GM18858 (cell line): ENCODE measurements around the gene RALGAPA2.
A peak's percentile ranks its signal among the peaks of the same experiment; 100 is the strongest.

Experiments
- ATAC-seq: cut with Tn5 transposase; IDR thresholded peaks from one replicate; pipeline ENCODE4 v1.9.1; 2021; ENCODE audit not compliant: unreplicated experiment

Gene RALGAPA2

DNA sequence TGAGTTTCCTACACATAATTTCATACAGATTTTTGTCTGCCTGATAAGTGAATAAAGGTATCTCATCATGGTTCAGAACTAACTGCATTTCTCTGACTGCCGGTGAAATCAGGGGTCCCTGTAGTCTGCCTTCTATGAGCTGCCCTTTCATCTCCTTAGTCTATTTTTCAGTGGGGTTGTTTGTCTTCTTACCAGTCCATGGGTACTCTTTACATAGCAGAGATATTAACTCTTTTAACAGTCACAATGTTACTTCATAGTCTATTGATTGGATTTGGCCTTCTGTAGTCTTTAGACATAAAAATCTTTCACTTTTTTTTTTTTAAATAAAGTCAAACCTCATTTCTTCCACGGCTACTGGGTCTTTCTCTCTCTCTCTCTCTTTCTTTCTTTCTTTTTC, 79.8 kb downstream of the RALGAPA2 start:
- no peak for ATAC-seq

DNA sequence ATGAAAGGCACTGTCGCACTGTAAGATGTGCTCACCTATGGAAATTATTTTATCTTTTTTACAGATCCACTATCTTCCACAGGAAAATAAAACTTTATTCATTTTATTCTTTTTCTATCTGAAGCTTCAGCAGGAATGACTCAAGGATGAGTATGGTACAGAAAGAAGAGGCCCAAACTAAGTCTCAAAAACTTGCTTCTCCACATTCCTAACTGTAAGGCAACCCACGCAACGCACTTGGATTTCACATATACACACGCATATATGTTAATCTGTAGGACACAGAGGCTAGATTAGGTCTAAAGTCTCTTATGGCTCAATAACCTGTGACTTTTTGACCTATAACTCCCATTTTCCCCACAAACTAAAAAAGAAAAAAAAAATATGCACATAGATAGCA, 81.9 kb downstream of the RALGAPA2 start:
- no peak for ATAC-seq

DNA sequence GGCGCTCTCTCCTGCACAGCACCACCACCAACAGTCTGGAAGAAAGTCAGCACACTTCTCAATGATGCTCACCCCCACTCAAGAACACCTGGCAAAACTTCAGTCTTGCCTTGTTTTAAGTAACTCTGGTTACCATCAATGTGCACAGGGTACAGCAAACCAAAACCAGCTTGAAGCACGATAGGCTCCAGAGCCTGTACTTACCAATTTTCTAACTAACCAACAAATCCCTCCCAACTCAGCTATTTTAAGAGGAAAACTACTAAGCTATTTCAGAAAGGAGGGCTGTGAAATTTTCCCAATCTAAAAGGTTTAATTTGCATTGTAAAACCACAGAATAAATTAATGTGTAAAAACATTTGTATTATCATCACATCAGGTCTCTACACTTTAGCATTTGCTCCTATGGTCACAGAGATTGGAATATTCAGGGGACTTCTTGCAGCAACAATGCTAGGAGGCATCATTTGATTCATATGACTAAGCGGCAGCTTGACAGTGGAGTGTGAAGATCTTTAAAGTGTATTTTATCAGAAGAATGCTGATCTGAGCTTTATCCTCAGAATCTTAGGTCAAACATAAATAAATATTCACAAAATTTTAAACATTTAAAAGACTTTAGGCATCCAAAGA, 82.8 kb downstream of the RALGAPA2 start:
- no peak for ATAC-seq

DNA sequence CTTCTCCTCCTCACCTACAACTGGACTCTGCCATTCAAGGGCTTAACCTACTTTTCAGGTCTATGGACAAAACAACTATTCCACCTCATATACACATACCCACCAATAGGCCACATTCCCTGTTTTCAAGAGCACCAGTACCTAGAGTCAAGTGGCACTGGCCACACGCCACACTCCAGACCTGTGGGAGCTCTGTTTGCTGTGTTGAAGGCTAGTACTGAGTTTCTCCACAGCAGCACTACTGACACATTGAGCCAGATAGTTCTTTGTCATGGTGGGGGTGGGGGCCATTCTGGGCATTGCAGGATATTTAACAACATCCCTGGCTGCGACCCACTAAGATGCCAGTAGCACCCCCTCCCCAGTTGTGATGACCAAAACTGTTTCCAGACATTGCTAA, 84.1 kb downstream of the RALGAPA2 start:
- ATAC-seq: no peak

- ATAC-seq: no peak
Observed at GRCh38 chr20:20627471-20627870, 85.0 kb downstream of the RALGAPA2 start.

- ATAC-seq: no peak
Observed at GRCh38 chr20:20624914-20625313, 87.5 kb downstream of the RALGAPA2 start.

GRCh38 chr20:20621195-20621594, 91.2 kb downstream of the RALGAPA2 start:
- ATAC-seq: no peak

- ATAC-seq: no peak
Observed at GRCh38 chr20:20614391-20614790, 98.1 kb downstream of the RALGAPA2 start.

GRCh38 chr20:20612251-20612650, 100.2 kb downstream of the RALGAPA2 start:
- no peak for ATAC-seq

- no peak for ATAC-seq
Observed at GRCh38 chr20:20611167-20611566, 101.3 kb downstream of the RALGAPA2 start.

GRCh38 chr20:20609522-20609921, 102.9 kb downstream of the RALGAPA2 start:
- no peak for ATAC-seq

DNA sequence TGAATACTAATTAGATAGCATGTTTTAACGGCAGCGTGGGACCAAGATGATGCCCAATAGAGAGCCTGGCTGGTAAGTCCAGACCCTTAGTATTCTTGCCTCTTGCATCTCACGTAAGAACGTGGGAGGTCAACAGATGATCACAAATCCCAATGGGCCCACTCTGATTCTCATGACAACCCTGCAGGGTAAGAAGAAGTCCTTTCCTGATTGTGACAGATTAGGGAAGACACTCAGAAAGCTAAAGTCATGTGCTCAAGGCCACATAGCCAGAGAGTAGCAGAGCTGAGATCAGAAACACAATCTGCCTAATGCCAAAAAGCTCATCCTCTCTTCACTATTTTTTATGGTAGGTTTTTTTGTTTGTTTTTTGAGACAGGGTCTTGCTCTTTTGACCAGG, 103.8 kb downstream of the RALGAPA2 start:
- ATAC-seq: no peak

- no peak for ATAC-seq
Observed at GRCh38 chr20:20608041-20608440, 104.4 kb downstream of the RALGAPA2 start.

DNA sequence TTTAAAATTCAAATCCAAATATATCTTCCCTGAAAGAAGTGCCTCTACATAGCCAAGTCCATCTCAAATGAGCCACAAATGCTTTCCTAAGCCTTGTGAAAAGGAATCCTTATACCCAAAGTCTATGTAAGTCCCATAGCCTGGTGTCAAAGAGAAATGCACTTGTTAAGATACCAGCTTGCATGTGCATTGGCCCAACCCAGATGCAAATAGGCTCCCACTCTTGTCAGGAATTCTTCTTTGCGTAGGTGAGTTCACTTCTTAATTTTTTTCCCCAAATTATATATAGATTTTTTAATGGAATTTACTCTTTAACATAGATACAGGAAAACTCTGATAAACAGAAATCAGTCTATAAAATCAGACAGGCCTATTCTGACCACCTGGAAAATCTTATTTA, 105.6 kb downstream of the RALGAPA2 start:
- ATAC-seq: no peak

DNA sequence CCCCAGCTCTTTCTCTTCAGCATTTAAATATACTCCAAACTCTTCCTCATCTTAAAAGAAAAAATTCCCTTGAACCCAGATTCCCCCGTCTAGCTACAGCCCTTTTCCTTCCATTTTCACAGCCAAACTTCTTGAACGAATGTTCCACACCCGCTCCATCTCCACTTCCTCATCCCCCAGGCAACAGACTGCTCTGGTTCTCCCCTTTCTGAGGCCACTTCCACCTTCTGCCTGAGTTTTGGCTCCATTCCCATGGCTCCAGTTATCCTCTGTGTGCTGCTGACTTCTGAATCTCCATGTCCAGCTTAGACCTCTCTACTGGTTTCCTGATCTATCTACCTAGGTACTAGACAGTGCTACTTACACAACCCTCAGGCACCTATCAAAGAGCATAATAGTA, 106.4 kb downstream of the RALGAPA2 start:
- ATAC-seq: no peak

- no peak for ATAC-seq
Observed at GRCh38 chr20:20604907-20605306, 107.5 kb downstream of the RALGAPA2 start.

DNA sequence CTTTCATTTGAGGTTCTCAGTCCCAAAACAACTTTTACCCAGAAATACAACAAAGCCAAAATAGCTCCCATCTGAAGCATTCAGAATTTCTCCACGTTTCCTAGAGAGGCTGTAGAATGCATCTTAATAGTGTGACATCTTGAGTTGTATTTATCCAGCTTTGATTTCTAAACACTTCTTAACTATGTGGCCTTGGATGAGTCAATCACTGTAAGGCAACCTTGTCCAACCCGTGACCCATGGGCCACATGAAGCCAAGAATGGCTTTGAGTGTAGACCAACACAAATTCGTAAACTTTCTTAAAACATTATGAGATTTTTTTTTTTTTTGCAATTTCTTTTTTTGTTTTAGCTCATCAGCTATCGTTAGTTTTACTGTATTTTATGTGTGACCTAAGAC, 108.1 kb downstream of the RALGAPA2 start:
- ATAC-seq: no peak

DNA sequence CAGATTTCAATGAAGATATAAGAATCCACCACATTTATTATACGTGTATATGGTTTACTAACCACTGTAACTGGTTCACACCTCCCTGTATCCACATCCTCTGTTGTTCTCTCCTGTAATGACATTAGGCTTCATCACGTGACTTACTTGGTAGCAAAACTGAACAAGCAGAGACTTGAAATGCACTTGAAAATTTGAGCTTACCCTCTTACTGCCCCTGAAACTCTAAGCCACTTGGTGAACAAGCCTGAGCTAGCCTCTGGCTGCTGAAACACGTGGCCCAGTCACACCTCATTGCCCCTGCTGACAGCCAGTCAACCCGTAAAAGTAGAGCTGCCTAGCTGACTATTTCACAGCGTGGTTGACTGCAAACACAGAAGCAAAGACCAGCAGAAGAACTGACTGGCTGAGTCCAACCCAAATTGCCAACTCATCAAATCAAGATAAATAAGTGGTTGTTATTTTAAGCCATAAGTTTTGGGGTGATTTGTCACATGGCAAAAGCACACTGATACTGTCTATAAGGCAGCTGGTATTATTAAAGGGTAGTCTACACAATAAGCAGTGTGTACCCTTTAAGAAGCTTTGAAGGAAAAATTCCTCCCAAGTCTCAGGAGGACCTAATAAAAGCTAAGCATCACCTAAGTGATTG, 109.0 kb downstream of the RALGAPA2 start:
- ATAC-seq: peak; percentile 97

DNA sequence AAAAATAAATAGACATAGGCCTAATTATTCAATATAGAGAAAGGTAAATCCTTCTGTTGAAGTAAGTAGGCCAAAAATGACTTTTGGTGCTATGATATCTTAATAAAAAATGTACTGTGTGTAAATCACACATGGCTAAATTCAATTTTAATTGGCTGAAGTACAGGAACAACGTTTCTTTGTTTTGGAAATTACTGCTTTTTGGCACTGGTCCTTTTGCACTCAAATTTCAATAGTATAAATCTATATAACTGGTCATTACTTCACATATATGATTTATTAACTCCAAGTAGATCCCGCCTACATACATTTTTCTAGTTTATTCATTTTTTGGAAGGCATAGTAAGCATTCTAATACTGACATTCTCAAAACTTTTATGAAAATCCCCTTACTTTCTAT, 114.5 kb downstream of the RALGAPA2 start:
- ATAC-seq: no peak

- no peak for ATAC-seq
Observed at GRCh38 chr20:20594171-20594530, 118.3 kb downstream of the RALGAPA2 start.

DNA sequence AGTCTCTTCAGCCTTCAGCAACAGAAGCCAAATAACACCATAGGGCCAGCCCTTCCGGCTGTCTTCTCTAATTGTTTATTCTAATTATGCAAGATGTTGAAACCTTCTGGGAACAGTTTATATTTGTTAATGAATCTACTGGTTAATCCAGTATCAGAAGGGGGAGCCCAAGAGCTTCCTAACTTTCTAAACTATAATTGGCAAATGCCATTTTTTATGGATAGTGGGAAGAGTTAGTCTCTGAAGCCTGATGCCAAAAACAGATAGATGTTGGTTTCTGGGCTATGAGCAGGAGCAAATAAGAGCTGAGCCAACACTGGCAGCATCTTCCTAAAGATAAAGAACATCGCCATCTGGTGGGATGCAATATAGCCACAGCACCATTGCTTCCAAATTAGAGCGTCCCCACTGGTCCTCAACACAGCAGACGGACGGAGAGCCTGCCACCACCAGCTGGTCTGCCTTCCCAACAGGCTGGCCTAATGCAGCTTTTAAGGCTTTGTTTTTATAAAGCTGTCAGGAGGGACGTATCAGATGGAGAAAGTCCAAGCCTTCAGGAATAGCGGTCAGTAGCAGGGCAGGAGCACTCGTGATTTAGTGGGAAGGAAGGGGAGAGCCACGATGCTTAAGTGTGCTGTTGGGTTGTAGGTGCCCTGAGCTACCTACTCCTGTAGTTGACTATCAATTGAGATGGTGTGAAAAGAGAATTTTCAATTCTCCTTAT, 118.8 kb downstream of the RALGAPA2 start:
- ATAC-seq: no peak

GRCh38 chr20:20585146-20585545, 127.3 kb downstream of the RALGAPA2 start:
- ATAC-seq: no peak
